Stimulated activated naive CD8-positive, alpha-beta T cell treated with anti-CD3 and anti-CD28 coated beads, Interleukin-15, Interleukin-2, amounts not matched to agents 100 ng/mL and 50 ng/mL, for 24 hours (primary cell): ENCODE data around the gene DET1.
"Not testable (repeated sequence)": the region's sequence is repeated elsewhere in the genome, so short reads cannot be mapped to it uniquely, and the experiment has no call there.

Source experiments
- H3K27ac Mint-ChIP-seq: one replicate; pipeline ENCODE4 v1.8.0; 2021; ENCODE audit warnings: mild to moderate bottlenecking, mixed read lengths
- H3K27me3 Mint-ChIP-seq: one replicate; pipeline ENCODE4 v1.8.0; 2021; ENCODE audit warnings: mixed read lengths
- H3K36me3 Mint-ChIP-seq: one replicate; pipeline ENCODE4 v1.8.0; 2021; ENCODE audit warnings: low read depth, mixed read lengths
- H3K4me1 Mint-ChIP-seq: one replicate; pipeline ENCODE4 v1.8.0; 2021; ENCODE audit warnings: low read depth, mixed read lengths
- H3K4me3 Mint-ChIP-seq: one replicate; pipeline ENCODE4 v1.8.0; 2021; ENCODE audit warnings: mild to moderate bottlenecking, mixed read lengths
- H3K9me3 Mint-ChIP-seq: one replicate; pipeline ENCODE4 v1.8.0; 2021; ENCODE audit warnings: mixed read lengths

The DET1 gene

GRCh38 chr15:88526247-88526879 is 20.1 kb downstream of the DET1 start:
- Mint-ChIP-seq H3K27me3 (no peaks in the 10 kb centered on the region), H3K36me3 (peaks cover 62% of the 10 kb centered on the region), H3K4me3 (no peak overlapping the region), H3K27ac (no peak overlapping the region), H3K4me1 (no peaks in the 10 kb centered on the region), H3K9me3 (no peaks in the 10 kb centered on the region)

- Mint-ChIP-seq H3K4me1 (no peaks in the 10 kb centered on the region), H3K9me3 (no peaks in the 10 kb centered on the region), H3K4me3 (no peak overlapping the region), H3K36me3 (peaks cover 53% of the 10 kb centered on the region), H3K27ac (no peak overlapping the region), H3K27me3 (no peaks in the 10 kb centered on the region)
These were observed 21.1 kb downstream of the DET1 start for GRCh38 chr15:88525418-88525817.

GRCh38 chr15:88524094-88524493 is 22.4 kb downstream of the DET1 start:
- H3K4me3 Mint-ChIP-seq, H3K9me3 Mint-ChIP-seq, H3K27me3 Mint-ChIP-seq, H3K4me1 Mint-ChIP-seq, H3K27ac Mint-ChIP-seq: not testable (repeated sequence)
- peaks cover 40% of the 10 kb centered on the region for H3K36me3 Mint-ChIP-seq

GRCh38 chr15:88518903-88519302 is 27.6 kb downstream of the DET1 start:
- H3K4me1 Mint-ChIP-seq: no peaks in the 10 kb centered on the region

GRCh38 chr15:88513195-88513594 is 33.3 kb downstream of the DET1 start:
- H3K27me3 Mint-ChIP-seq: no peaks in the 10 kb centered on the region
- peaks cover 7% of the 10 kb centered on the region for H3K4me1 Mint-ChIP-seq
- no peak overlapping the region for H3K4me3 Mint-ChIP-seq
- H3K9me3 Mint-ChIP-seq: no peaks in the 10 kb centered on the region
- peaks cover 40% of the 10 kb centered on the region for H3K36me3 Mint-ChIP-seq
- H3K27ac Mint-ChIP-seq: no peak overlapping the region

More at GRCh38 chr15:88518903-88519302, 27.6 kb downstream of the DET1 start:
- Mint-ChIP-seq H3K9me3 (no peaks in the 10 kb centered on the region), H3K27ac (no peak overlapping the region), H3K36me3 (peaks cover 11% of the 10 kb centered on the region), H3K27me3 (no peaks in the 10 kb centered on the region), H3K4me3 (no peak overlapping the region)

GRCh38 chr15:88512601-88513000 is 33.9 kb downstream of the DET1 start:
- Mint-ChIP-seq H3K36me3 (peaks cover 40% of the 10 kb centered on the region), H3K27ac (no peak overlapping the region), H3K4me3 (no peak overlapping the region), H3K9me3 (no peaks in the 10 kb centered on the region), H3K4me1 (peaks cover 7% of the 10 kb centered on the region), H3K27me3 (no peaks in the 10 kb centered on the region)

GRCh38 chr15:88512078-88512477 is 34.4 kb downstream of the DET1 start:
- Mint-ChIP-seq H3K4me1 (peaks cover 7% of the 10 kb centered on the region), H3K27me3 (no peaks in the 10 kb centered on the region), H3K36me3 (peaks cover 44% of the 10 kb centered on the region), H3K9me3 (no peaks in the 10 kb centered on the region), H3K4me3 (no peak overlapping the region), H3K27ac (no peak overlapping the region)

- Mint-ChIP-seq H3K36me3 (peaks cover 43% of the 10 kb centered on the region), H3K27ac (no peak overlapping the region), H3K27me3 (no peaks in the 10 kb centered on the region), H3K4me3 (no peak overlapping the region), H3K9me3 (no peaks in the 10 kb centered on the region), H3K4me1 (peaks cover 7% of the 10 kb centered on the region)
These were observed 35.3 kb downstream of the DET1 start for GRCh38 chr15:88511161-88511560.

GRCh38 chr15:88509964-88510363 is 36.5 kb downstream of the DET1 start:
- Mint-ChIP-seq H3K4me3 (no peak overlapping the region), H3K9me3 (no peaks in the 10 kb centered on the region), H3K4me1 (peaks cover 7% of the 10 kb centered on the region), H3K36me3 (peaks cover 46% of the 10 kb centered on the region), H3K27me3 (no peaks in the 10 kb centered on the region), H3K27ac (no peak overlapping the region)

GRCh38 chr15:88509321-88509720 is 37.2 kb downstream of the DET1 start:
- H3K4me1 Mint-ChIP-seq: peaks cover 7% of the 10 kb centered on the region
- peaks cover 49% of the 10 kb centered on the region for H3K36me3 Mint-ChIP-seq
- no peaks in the 10 kb centered on the region for H3K9me3 Mint-ChIP-seq
- H3K27ac Mint-ChIP-seq: no peak overlapping the region
- no peak overlapping the region for H3K4me3 Mint-ChIP-seq
- H3K27me3 Mint-ChIP-seq: no peaks in the 10 kb centered on the region

GRCh38 chr15:88506628-88507027 is 39.9 kb downstream of the DET1 start:
- Mint-ChIP-seq H3K36me3 (peaks cover 33% of the 10 kb centered on the region), H3K4me1 (peaks cover 7% of the 10 kb centered on the region), H3K27ac (no peak overlapping the region), H3K9me3 (no peaks in the 10 kb centered on the region), H3K4me3 (no peak overlapping the region), H3K27me3 (no peaks in the 10 kb centered on the region)

GRCh38 chr15:88505721-88506120 is 40.8 kb downstream of the DET1 start:
- Mint-ChIP-seq H3K4me3 (no peak overlapping the region), H3K9me3 (no peaks in the 10 kb centered on the region), H3K36me3 (peaks cover 26% of the 10 kb centered on the region), H3K27me3 (no peaks in the 10 kb centered on the region), H3K4me1 (peaks cover 7% of the 10 kb centered on the region), H3K27ac (no peak overlapping the region)

GRCh38 chr15:88504445-88504844 is 42.0 kb downstream of the DET1 start:
- H3K9me3 Mint-ChIP-seq: no peaks in the 10 kb centered on the region
- no peaks in the 10 kb centered on the region for H3K4me1 Mint-ChIP-seq
- H3K36me3 Mint-ChIP-seq: peaks cover 18% of the 10 kb centered on the region
- H3K27ac Mint-ChIP-seq: no peak overlapping the region
- H3K27me3 Mint-ChIP-seq: no peaks in the 10 kb centered on the region
- H3K4me3 Mint-ChIP-seq: no peak overlapping the region

- Mint-ChIP-seq H3K9me3 (no peaks in the 10 kb centered on the region), H3K4me1 (no peaks in the 10 kb centered on the region), H3K27ac (no peak overlapping the region), H3K4me3 (no peak overlapping the region), H3K27me3 (no peaks in the 10 kb centered on the region), H3K36me3 (no peaks in the 10 kb centered on the region)
These were observed 47.5 kb downstream of the DET1 start for GRCh38 chr15:88498996-88499395.

- no peaks in the 10 kb centered on the region for H3K4me1 Mint-ChIP-seq
- H3K27me3 Mint-ChIP-seq: no peaks in the 10 kb centered on the region
- H3K27ac Mint-ChIP-seq: no peak overlapping the region
- H3K36me3 Mint-ChIP-seq: no peaks in the 10 kb centered on the region
- no peaks in the 10 kb centered on the region for H3K9me3 Mint-ChIP-seq
- H3K4me3 Mint-ChIP-seq: no peak overlapping the region
These were observed 49.2 kb downstream of the DET1 start for GRCh38 chr15:88497109-88497765.

- Mint-ChIP-seq H3K9me3 (no peaks in the 10 kb centered on the region), H3K27me3 (no peaks in the 10 kb centered on the region), H3K4me1 (no peaks in the 10 kb centered on the region), H3K36me3 (no peaks in the 10 kb centered on the region), H3K4me3 (no peak overlapping the region), H3K27ac (no peak overlapping the region)
These were observed 52.6 kb downstream of the DET1 start for GRCh38 chr15:88493844-88494243.
